H1 (cell line): ENCODE data around the gene LAMP1.

ENCODE experiments used
- RAD21 ChIP-seq, 2 experiments: IDR thresholded peaks in 1 of 2; conservative IDR thresholded peaks in 1 of 2; 2 replicates each; pipeline ENCODE4 v1.6.1; 2011; ENCODE audit warnings: low read depth in 2 of 2, low read length in 2 of 2, improper control_type of control experiment in 1 of 2, inconsistent platforms in 1 of 2, mild to moderate bottlenecking in 1 of 2, moderate library complexity in 1 of 2
- YY1 ChIP-seq: IDR thresholded peaks from 2 replicates; pipeline ENCODE4 v1.6.1; 2011; ENCODE audit warnings: low read depth, mild to moderate bottlenecking, low read length
- TF ChIP-seq, protein P1 (sequence below), 3 experiments: IDR thresholded peaks; 1 replicate in 2 of 3; 2 replicates in 1 of 3; pipeline versions ENCODE4 v1.5.1 to v1.6.1; 2011; ENCODE audit warnings: low read length in 3 of 3, mild to moderate bottlenecking in 3 of 3, inconsistent platforms in 2 of 3, low read depth in 1 of 3, moderate library complexity in 1 of 3; ENCODE audit not compliant: insufficient read depth in 1 of 3; ENCODE audit errors: control extremely low read depth in 1 of 3

GRCh38 chr13:113321546-113321945 is 24.5 kb downstream of the LAMP1 start:
- TF ChIP-seq YY1 (no peak), RAD21 (IDR thresholded peaks at IDR 0.05 in 1 of 2, conservative IDR thresholded peaks at IDR 0.05 in 1 of 2; ENCODE audit: low read depth in 2 of 2, low read length in 2 of 2) (no peak)
- TF ChIP-seq, protein P1, sequence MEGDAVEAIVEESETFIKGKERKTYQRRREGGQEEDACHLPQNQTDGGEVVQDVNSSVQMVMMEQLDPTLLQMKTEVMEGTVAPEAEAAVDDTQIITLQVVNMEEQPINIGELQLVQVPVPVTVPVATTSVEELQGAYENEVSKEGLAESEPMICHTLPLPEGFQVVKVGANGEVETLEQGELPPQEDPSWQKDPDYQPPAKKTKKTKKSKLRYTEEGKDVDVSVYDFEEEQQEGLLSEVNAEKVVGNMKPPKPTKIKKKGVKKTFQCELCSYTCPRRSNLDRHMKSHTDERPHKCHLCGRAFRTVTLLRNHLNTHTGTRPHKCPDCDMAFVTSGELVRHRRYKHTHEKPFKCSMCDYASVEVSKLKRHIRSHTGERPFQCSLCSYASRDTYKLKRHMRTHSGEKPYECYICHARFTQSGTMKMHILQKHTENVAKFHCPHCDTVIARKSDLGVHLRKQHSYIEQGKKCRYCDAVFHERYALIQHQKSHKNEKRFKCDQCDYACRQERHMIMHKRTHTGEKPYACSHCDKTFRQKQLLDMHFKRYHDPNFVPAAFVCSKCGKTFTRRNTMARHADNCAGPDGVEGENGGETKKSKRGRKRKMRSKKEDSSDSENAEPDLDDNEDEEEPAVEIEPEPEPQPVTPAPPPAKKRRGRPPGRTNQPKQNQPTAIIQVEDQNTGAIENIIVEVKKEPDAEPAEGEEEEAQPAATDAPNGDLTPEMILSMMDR (IDR thresholded peaks at IDR 0.05; ENCODE audit: control extremely low read depth in 1 of 3, insufficient read depth in 1 of 3, low read depth in 1 of 3, low read length in 3 of 3) = no peak
